Epithelial cell of esophagus (primary cell): ENCODE data around the gene SLC25A47.
"Not testable (repeated sequence)": the region's sequence is repeated elsewhere in the genome, so short reads cannot be mapped to it uniquely, and the experiment has no call there.

ENCODE experiments used
- DNase-seq: peaks from one replicate; pipeline ENCODE4 v3.0.0; 2010; ENCODE audit warnings: low read depth
- H3K4me3 ChIP-seq: 2 replicates; pipeline ENCODE4 v1.5.1; 2011; ENCODE audit warnings: mild to moderate bottlenecking, low read length, control low read depth
- CTCF ChIP-seq: IDR thresholded peaks from 2 replicates; pipeline ENCODE4 v1.5.1; 2011; ENCODE audit warnings: low read depth, mild to moderate bottlenecking, low read length, control low read depth, inconsistent platforms; ENCODE audit not compliant: insufficient read depth; ENCODE audit errors: missing control alignments

The SLC25A47 gene

GRCh38 chr14:100294963-100295330 is 28.2 kb upstream of the SLC25A47 start:
- H3K4me3 ChIP-seq, result no peak overlapping the region
- DNase-seq, result no peak
- TF ChIP-seq CTCF, result no peak

- H3K4me3 ChIP-seq, result no peak overlapping the region
- no peak for TF ChIP-seq CTCF
- no peak for DNase-seq
These were observed 27.6 kb upstream of the SLC25A47 start for GRCh38 chr14:100295376-100296105.

GRCh38 chr14:100296106-100296651 is 27.0 kb upstream of the SLC25A47 start:
- no peak overlapping the region for H3K4me3 ChIP-seq
- no peak for DNase-seq
- TF ChIP-seq CTCF, result no peak

GRCh38 chr14:100296729-100297128 is 26.4 kb upstream of the SLC25A47 start:
- not testable (repeated sequence) for H3K4me3 ChIP-seq, DNase-seq

- H3K4me3 ChIP-seq, result no peak overlapping the region
- DNase-seq, result no peak
- no peak for TF ChIP-seq CTCF
These were observed 25.5 kb upstream of the SLC25A47 start for GRCh38 chr14:100297320-100298300.

GRCh38 chr14:100298551-100299237 is 24.4 kb upstream of the SLC25A47 start:
- H3K4me3 ChIP-seq, result no peak overlapping the region
- TF ChIP-seq CTCF, result no peak
- no peak for DNase-seq

- TF ChIP-seq CTCF, result no peak
- no peak for DNase-seq
- no peak overlapping the region for H3K4me3 ChIP-seq
These were observed 23.9 kb upstream of the SLC25A47 start for GRCh38 chr14:100299238-100299560.
